OCI-LY3 (cell line): Measurements from ENCODE around the gene CCDC127.

Source experiments
- CTCF ChIP-seq: fragments of 200-600, 300-600 bp; sonication (generic); IDR thresholded peaks from 2 replicates; pipeline ENCODE4 v1.5.1; 2014; ENCODE audit warnings: antibody characterized with exemption, low read length, low read depth
- EZH2phosphoT487 ChIP-seq: fragments of 200-600 bp; shearing (Covaris generic); IDR thresholded peaks from 2 replicates; pipeline ENCODE4 v1.6.1; 2018; ENCODE audit warnings: antibody characterized with exemption, mixed run types, low read depth

- TF ChIP-seq CTCF, result no peak
- no peak for TF ChIP-seq EZH2phosphoT487
Observed at GRCh38 chr5:164244-164643, 53.7 kb downstream of the CCDC127 start.
